Thyroid gland (tissue), 4 donors: ENCODE results near the gene ELOVL7. TPM values are rescaled to one million over a fixed set of nuclear protein-coding genes. Genes with fewer than 3 reads are reported as not detected.
A peak's percentile ranks its signal among the peaks of the same experiment; 100 is the strongest.

Source experiments
- DNase-seq, 2 donors: peaks; one replicate each; pipeline ENCODE4 v3.0.0-alpha.2; 2019
- H3K27ac ChIP-seq, 3 donors: fragments of 200-600 bp; sonication (generic); 1 replicate in 2 of 3; 2 replicates in 1 of 3; pipeline ENCODE4 v1.5.1; 2016 to 2019; ENCODE audit warnings: mild to moderate bottlenecking in 1 of 3, moderate library complexity in 1 of 3
- H3K27me3 ChIP-seq: fragments of 200-600 bp; sonication (generic); one replicate; pipeline ENCODE4 v1.5.1; 2019
- H3K36me3 ChIP-seq, 2 donors: fragments of 200-600 bp; sonication (generic); one replicate each; pipeline ENCODE4 v1.5.1; 2016 to 2019
- H3K4me1 ChIP-seq, 2 donors: fragments of 200-600 bp; sonication (generic); one replicate each; pipeline ENCODE4 v1.5.1; 2017 to 2019
- H3K4me3 ChIP-seq, 3 donors: fragments of 200-600 bp; sonication (generic); replicated peaks in 1 of 3; 1 replicate in 2 of 3; 2 replicates in 1 of 3; pipeline ENCODE4 v1.5.1; 2016; ENCODE audit warnings: mild to moderate bottlenecking in 1 of 3
- H3K9me3 ChIP-seq: fragments of 200-600 bp; sonication (generic); one replicate; pipeline ENCODE4 v1.5.1; 2017
- POLR2A ChIP-seq, 2 donors: fragments of 450-650 bp; IDR thresholded peaks; one replicate each; pipeline ENCODE4 v1.6.1; 2017; ENCODE audit warnings: antibody characterized with exemption in 2 of 2, mild to moderate bottlenecking in 2 of 2, moderate library complexity in 1 of 2
- WGBS, 2 donors: methylation state at CpG; one replicate each; pipeline ENCODE4 v1.1.5; 2017; 5-methylcytosine and 5-hydroxymethylcytosine counted together
- intact Hi-C: fragments of 100-400 bp; cut with DNase I; formaldehyde crosslinking; loops from one replicate; pipeline ENCODE4 v1.15.1; 2023
- total RNA-seq, 4 donors: library from RNA; depleted of rRNA; stranded (reverse); fragments of >200 nt; gene quantifications; one replicate each; pipeline ENCODE4 v1.2.3, GENCODE V29; 2016
- TF ChIP-seq, protein P1 (sequence below), 6 experiments: fragments of 200-600 bp in 3 of 6; fragments of 450-650 bp in 3 of 6; sonication (generic) in 3 of 6; IDR thresholded peaks; one replicate each; pipeline ENCODE4 v1.5.1; 2016 to 2019; ENCODE audit warnings: antibody characterized with exemption in 6 of 6, mild to moderate bottlenecking in 2 of 6, inconsistent platforms in 1 of 6, moderate library complexity in 1 of 6

ELOVL7 gene
- 10 to 100 TPM; 15.2 to 52.2 (median 22.7) TPM for total RNA-seq

GRCh38 chr5:60843936-60844905 lies at the start of gene ELOVL7:
TSS of gene ELOVL7 (minus strand) at chr5:60844269. CDS start at chr5:60787397, 56,872 bp downstream.
- 1 to 3% methylated on average over 12 to 30 of the region's 87 CpGs for WGBS, 2 donors
- TF ChIP-seq, protein P1, sequence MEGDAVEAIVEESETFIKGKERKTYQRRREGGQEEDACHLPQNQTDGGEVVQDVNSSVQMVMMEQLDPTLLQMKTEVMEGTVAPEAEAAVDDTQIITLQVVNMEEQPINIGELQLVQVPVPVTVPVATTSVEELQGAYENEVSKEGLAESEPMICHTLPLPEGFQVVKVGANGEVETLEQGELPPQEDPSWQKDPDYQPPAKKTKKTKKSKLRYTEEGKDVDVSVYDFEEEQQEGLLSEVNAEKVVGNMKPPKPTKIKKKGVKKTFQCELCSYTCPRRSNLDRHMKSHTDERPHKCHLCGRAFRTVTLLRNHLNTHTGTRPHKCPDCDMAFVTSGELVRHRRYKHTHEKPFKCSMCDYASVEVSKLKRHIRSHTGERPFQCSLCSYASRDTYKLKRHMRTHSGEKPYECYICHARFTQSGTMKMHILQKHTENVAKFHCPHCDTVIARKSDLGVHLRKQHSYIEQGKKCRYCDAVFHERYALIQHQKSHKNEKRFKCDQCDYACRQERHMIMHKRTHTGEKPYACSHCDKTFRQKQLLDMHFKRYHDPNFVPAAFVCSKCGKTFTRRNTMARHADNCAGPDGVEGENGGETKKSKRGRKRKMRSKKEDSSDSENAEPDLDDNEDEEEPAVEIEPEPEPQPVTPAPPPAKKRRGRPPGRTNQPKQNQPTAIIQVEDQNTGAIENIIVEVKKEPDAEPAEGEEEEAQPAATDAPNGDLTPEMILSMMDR (IDR thresholded peaks at IDR 0.05): peak in 3 of 6 experiments; percentile 36 to 52 (median 40)
- peak; percentile 49 to 98 for TF ChIP-seq POLR2A (IDR thresholded peaks at IDR 0.05)
- peak within 1 kb of the TSS in 2 of 3 donors; percentile 54 to 57 for H3K27ac ChIP-seq

GRCh38 chr5:60893521-60893920 lies 49.5 kb upstream of the ELOVL7 start:
- Histone ChIP-seq H3K36me3 (no peaks in the 10 kb centered on the region), H3K9me3 (no peaks in the 10 kb centered on the region), H3K27ac (no peak overlapping the region), H3K4me1 (no peaks in the 10 kb centered on the region), H3K4me3 (no peak overlapping the region), H3K27me3 (no peaks in the 10 kb centered on the region)
- TF ChIP-seq POLR2A (IDR thresholded peaks at IDR 0.05): no peak
- TF ChIP-seq, protein P1 (IDR thresholded peaks at IDR 0.05): no peak
- intact Hi-C loops: no loop called here
- 96% methylated on average over 13 of the region's 13 CpGs for WGBS, 2 donors
- no peak for DNase-seq

More at GRCh38 chr5:60843936-60844905, at the start of gene ELOVL7:
- H3K27me3 ChIP-seq: no peaks in the 10 kb centered on the region
- peak within 1 kb of the TSS; percentile 65 to 77 (median 73) for H3K4me3 ChIP-seq
- intact Hi-C loops: no loop called here
- H3K9me3 ChIP-seq: no peaks in the 10 kb centered on the region
- peaks cover 4 to 6% of the 10 kb centered on the region in 2 donors for H3K4me1 ChIP-seq
- peak; percentile 90 to 92 for DNase-seq
- H3K36me3 ChIP-seq: no peaks in the 10 kb centered on the region

DNA sequence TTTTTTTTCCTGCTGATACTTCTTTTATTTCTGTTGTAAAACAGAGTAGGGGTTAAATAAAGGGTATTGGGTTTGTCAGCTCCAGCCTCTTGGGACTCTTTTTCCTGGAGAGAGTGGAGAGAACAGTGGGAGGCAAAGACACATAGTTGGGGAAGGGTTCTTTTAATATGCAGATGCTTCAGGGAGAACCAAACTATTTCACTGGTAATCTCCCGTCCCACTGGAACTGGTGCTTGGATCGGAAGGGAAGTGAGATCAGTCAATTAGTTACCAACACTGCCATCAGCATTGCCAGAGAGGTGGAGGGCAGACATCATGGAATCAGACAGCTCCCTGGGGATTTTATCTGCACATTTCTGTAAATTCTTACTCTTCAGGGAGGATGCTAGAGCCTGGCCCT lies 47.6 kb upstream of the ELOVL7 start:
- TF ChIP-seq POLR2A (IDR thresholded peaks at IDR 0.05): no peak
- TF ChIP-seq, protein P1 (IDR thresholded peaks at IDR 0.05): no peak
- H3K27ac ChIP-seq: no peak overlapping the region
- H3K9me3 ChIP-seq: no peaks in the 10 kb centered on the region
- intact Hi-C loops: no loop called here
- no peaks in the 10 kb centered on the region for H3K27me3 ChIP-seq
- 81 to 83% methylated on average over 2 of the region's 2 CpGs for WGBS, 2 donors
- H3K36me3 ChIP-seq: no peaks in the 10 kb centered on the region
- no peaks in the 10 kb centered on the region for H3K4me1 ChIP-seq
- no peak for DNase-seq
- H3K4me3 ChIP-seq: no peak overlapping the region

GRCh38 chr5:60888359-60889061 lies 44.4 kb upstream of the ELOVL7 start:
- no peak for DNase-seq
- H3K9me3 ChIP-seq: no peaks in the 10 kb centered on the region
- intact Hi-C loops: no loop called here
- H3K4me3 ChIP-seq: no peak overlapping the region
- WGBS, 2 donors: 90 to 97% methylated on average over 2 of the region's 2 CpGs
- no peak overlapping the region for H3K27ac ChIP-seq
- no peaks in the 10 kb centered on the region for H3K27me3 ChIP-seq
- TF ChIP-seq, protein P1 (IDR thresholded peaks at IDR 0.05): no peak
- no peak for TF ChIP-seq POLR2A (IDR thresholded peaks at IDR 0.05)
- H3K4me1 ChIP-seq: no peaks in the 10 kb centered on the region
- no peaks in the 10 kb centered on the region for H3K36me3 ChIP-seq
